ENCODE data around the gene ITGA5.

DNA sequence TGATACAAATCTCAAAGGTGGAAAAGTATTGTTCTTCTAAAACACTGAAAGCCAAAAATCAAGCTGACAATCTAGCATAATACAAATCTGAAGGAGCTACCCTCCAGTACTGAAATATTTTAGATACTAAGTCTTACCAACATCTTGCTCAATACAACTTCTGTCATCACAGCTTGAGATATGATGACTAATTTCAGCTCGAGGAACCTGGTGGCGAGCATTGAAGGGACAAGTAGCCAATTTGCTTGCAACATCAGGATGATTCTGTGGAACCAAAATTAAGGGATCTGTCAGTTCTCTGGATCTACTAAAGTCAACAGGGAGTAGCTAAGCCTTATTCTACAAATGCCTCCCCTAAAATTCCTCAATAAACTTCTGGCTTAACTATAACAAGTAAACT is 44.0 kb upstream of the ITGA5 start:
- no peak for TF ChIP-seq POLR2A (IDR thresholded peaks at IDR 0.05)
- TF ChIP-seq, protein P1, sequence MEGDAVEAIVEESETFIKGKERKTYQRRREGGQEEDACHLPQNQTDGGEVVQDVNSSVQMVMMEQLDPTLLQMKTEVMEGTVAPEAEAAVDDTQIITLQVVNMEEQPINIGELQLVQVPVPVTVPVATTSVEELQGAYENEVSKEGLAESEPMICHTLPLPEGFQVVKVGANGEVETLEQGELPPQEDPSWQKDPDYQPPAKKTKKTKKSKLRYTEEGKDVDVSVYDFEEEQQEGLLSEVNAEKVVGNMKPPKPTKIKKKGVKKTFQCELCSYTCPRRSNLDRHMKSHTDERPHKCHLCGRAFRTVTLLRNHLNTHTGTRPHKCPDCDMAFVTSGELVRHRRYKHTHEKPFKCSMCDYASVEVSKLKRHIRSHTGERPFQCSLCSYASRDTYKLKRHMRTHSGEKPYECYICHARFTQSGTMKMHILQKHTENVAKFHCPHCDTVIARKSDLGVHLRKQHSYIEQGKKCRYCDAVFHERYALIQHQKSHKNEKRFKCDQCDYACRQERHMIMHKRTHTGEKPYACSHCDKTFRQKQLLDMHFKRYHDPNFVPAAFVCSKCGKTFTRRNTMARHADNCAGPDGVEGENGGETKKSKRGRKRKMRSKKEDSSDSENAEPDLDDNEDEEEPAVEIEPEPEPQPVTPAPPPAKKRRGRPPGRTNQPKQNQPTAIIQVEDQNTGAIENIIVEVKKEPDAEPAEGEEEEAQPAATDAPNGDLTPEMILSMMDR (IDR thresholded peaks at IDR 0.05 in 8 of 11, conservative IDR thresholded peaks at IDR 0.05 in 3 of 11) = no peak

Measured in spleen (tissue), 7 donors.